ENCODE data around the gene SCN1B.

GRCh38 chr19:35083691-35084508, 53.6 kb downstream of the SCN1B start:
- no peak for TF ChIP-seq CTCF (conservative IDR thresholded peaks at IDR 0.05; ENCODE audit: low read length)
- TF ChIP-seq EZH2phosphoT487 (IDR thresholded peaks at IDR 0.05; ENCODE audit: borderline replicate concordance) = no peak
